Stimulated activated CD8-positive, alpha-beta memory T cell treated with anti-CD3 and anti-CD28 coated beads, Interleukin-15, amount 100 ng/mL, for 1 hour (primary cell): ENCODE measurements around the gene RETREG3.
"Not testable (repeated sequence)": the region's sequence is repeated elsewhere in the genome, so short reads cannot be mapped to it uniquely, and the experiment has no call there.

Source experiments
- DNase-seq: peaks from one replicate; pipeline ENCODE4 v3.0.0-alpha.2; 2020; ENCODE audit warnings: low read depth

The RETREG3 gene

GRCh38 chr17:42609182-42609813, at the start of gene RETREG3, which contains the start of gene TUBG1:
Gene RETREG3 (minus strand): TSS chr17:42609374. CDS start chr17:42609324, 50 bp downstream.
Gene TUBG1 (plus strand): TSS chr17:42609683. CDS start chr17:42609738, 55 bp downstream.
- DNase-seq: peak; percentile 97

- DNase-seq: no peak
Observed at GRCh38 chr17:42657824-42658588, 48.8 kb upstream of the RETREG3 start.

GRCh38 chr17:42655528-42655927, 46.4 kb upstream of the RETREG3 start:
- DNase-seq: no peak

- DNase-seq: no peak
Observed at GRCh38 chr17:42653179-42654124, 44.3 kb upstream of the RETREG3 start.

- no peak for DNase-seq
Observed at GRCh38 chr17:42651392-42651791, 42.2 kb upstream of the RETREG3 start.

DNA sequence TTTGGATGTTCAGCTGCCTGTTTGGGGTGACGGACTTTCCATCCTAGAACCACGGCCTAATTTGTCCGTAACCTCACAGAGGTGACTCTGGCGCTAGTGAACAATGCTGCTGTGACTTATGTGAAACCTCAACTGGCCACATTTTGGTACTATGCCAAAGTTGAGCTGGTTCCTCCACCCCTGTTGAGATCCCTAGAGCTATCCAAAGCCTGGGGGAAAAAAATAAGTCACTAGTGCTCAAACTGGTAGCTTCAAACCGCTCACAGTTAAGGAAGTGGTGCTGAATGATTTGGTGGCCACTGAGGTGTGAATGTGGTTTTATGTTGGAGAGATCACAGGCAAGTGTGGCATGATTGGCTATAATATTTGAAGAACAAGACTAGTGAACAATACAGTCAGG, 38.6 kb upstream of the RETREG3 start:
- DNase-seq: no peak

- no peak for DNase-seq
Observed at GRCh38 chr17:42642336-42642735, 33.2 kb upstream of the RETREG3 start.

GRCh38 chr17:42640121-42640520, 30.9 kb upstream of the RETREG3 start:
- DNase-seq: no peak

- DNase-seq: no peak
Observed at GRCh38 chr17:42639525-42640113, 30.4 kb upstream of the RETREG3 start.

DNA sequence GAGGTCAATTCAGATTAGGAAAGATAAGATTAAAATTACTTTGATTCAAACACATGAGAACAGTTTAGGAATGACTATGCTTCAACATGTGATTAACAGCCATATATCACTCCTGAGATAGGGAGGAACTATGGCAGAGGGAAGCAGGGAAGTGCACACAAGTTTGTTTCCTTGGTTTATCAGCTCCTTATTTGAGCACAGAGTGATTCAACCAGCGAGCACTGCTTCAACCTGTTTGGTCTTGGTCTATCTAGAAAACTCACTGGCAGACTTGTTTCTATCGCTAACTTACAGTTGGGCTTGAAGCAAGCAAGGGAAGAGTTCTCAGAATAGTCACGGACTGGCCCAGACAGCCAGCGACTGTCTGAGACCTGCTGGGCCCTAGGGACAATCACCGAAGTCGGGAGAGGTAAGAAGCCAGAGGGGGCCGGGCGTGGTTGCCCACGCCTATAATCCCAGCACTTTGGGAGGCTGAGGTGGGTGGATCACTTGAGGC, 23.8 kb upstream of the RETREG3 start:
- DNase-seq: no peak

DNA sequence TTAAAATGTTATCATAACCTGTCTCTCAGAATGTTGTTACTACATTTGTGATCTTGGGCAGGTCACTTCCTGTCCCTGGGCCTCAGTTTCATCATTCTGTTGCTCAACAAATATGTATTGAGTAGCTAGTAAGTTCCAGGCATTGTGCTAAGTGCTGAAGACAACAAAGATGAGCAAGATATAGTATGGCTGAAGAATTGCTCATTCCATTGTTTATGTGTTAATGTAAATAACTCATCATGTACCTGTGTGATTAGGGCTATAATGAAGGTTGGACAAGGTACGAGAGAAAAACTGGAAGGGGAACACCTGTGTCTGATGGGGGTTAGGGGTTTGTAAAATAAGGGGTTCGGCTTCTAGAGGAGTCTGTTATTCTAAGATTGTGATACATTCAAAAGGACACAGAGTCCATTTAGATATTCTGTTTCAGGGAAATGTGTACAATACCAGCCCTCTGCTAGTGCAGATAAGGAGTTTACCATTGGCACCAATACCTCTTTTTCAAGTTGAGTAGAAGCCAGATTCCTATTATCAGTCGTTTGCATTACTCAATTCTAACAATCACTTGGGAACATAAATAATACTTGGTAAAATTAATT, 20.3 kb upstream of the RETREG3 start:
- DNase-seq: no peak

- DNase-seq: not testable (repeated sequence)
Observed at GRCh38 chr17:42627032-42627764, 18.0 kb upstream of the RETREG3 start.

DNA sequence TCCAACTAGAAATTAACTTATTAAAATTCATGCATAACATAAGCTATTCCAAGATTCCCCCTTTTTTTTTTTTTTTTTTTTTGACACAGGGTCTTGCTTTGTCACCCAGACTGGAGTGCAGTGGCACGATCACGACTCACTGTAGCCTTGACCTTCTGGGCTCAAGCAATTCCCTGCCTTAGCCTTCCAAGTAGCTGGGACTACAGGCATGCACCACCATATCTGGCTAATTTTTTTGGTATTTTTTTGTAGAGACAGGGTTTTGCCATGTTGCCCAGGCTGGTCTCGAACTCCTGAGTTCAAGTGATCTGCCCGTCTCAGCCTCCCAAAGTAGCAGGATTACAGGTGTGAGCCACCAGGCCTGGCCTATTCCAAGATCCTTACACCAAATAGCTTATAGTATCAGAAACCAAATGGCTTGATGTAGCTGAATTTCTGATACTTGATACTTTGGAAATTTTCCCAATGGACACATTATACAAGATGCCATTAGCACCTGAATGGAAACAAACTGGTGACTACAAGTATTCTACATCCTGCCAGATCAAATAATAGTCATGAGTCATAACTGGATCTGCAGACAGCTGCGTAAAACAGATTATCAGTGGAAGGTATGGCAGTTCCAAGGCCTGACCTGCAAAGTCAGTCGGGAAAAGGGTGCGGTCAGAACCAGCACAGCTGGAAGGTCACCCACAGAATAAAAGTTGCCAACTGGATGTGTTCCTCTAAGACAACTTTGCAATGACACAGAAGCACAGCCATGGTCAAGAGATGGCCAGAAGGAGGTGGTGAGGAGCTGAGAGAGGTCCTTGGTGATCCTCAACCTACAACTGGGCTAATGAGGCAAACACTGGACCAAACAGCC, 14.8 kb upstream of the RETREG3 start:
- DNase-seq: no peak

DNA sequence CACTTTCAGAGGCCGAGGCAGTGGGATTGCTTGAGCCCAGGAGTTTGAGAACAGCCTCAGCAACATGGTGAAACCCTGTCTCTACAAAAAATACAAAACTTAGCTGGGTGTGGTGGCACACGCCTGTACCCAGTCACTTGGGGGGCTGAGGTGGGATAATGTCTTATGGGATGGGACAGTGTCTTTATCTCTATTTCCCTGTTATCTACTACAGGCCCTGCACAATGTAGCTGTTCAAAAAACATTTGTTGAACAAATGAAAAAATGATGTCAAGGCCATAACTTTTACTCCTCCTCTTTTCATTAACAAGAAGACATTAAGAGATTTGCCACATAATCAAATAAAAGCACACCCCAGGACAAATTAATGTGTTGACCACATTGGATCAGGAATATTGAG, 14.1 kb upstream of the RETREG3 start:
- no peak for DNase-seq

GRCh38 chr17:42621987-42622386, 12.8 kb upstream of the RETREG3 start:
- DNase-seq: not testable (repeated sequence)

DNA sequence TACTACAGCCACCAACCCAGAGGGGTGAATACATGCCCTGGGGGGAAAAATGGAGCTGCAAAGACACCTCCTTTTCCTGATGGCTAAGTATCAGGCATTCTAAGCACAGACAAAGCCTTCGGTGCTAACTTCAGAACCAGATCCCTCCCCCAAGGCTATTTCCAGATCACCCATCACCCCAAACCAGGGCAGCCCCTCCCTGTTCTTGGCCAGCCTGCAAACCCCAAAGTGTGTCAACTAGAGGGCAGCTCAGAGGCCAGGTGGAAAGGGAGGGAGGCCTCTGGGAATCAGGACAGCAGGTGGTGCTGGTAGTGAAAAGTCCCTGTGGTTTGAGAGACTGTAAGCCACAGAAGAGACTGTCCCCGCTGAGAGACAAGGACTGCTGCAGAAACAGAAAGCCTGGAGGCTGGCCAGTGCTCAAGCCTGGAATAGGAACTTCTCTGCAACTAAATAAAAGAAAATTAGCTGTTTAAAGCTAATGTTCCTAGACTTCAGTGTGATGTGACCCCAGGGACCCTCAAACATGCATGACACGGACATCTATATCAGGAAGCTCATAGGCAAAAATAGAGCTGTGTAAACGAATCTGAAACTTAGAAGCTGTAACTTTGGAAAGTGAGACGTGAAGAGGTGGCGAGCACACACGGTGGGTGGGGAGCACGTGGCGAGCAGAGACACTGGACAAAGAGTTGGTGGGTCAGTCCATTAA, 9.4 kb upstream of the RETREG3 start:
- DNase-seq: no peak

- no peak for DNase-seq
Observed at GRCh38 chr17:42617956-42618431, 8.8 kb upstream of the RETREG3 start.

GRCh38 chr17:42613699-42614295, 4.6 kb upstream of the RETREG3 start:
- no peak for DNase-seq
